Psoas muscle (tissue), 8 donors: ENCODE measurements around the gene NF1. TPM values are rescaled to one million over a fixed set of nuclear protein-coding genes. Genes with fewer than 3 reads are reported as not detected.

ENCODE experiments used
- ATAC-seq, 4 donors: fragments of 200-7000 bp; cut with Tn5 transposase; one replicate each; pipeline ENCODE4 v1.9.1; 2020; ENCODE audit warnings: moderate library complexity in 3 of 4, mild to moderate bottlenecking in 2 of 4
- DNase-seq, 2 donors: peaks; one replicate each; pipeline ENCODE4 v3.0.0-alpha.2; 2020
- H3K27ac ChIP-seq: fragments of 200-600 bp; one replicate; pipeline ENCODE4 v1.8.0; 2022
- H3K27me3 ChIP-seq, 3 donors: fragments of 200-600 bp in 1 of 3; one replicate each; pipeline versions ENCODE4 v1.6.1 to v1.8.0; 2013 to 2022; ENCODE audit warnings: low read length in 2 of 3, mild to moderate bottlenecking in 2 of 3, moderate library complexity in 1 of 3; ENCODE audit not compliant: insufficient read depth in 3 of 3
- H3K36me3 ChIP-seq, 2 donors: fragments of 200-600 bp in 1 of 2; one replicate each; pipeline versions ENCODE4 v1.6.1 to v1.8.0; 2013 to 2022; ENCODE audit warnings: low read depth in 1 of 2, mild to moderate bottlenecking in 1 of 2, moderate library complexity in 1 of 2; ENCODE audit not compliant: insufficient read depth in 1 of 2
- H3K4me1 ChIP-seq: fragments of 200-600 bp; one replicate; pipeline ENCODE4 v1.8.0; 2022
- H3K4me3 ChIP-seq: fragments of 200-600 bp; one replicate; pipeline ENCODE4 v1.8.0; 2022; ENCODE audit warnings: mild to moderate bottlenecking
- H3K9me3 ChIP-seq: fragments of 200-600 bp; one replicate; pipeline ENCODE4 v1.8.0; 2022
- WGBS, 3 donors: extraction: QIAGEN DNeasy Blood & Tissue Kit; methylation state at CpG; one replicate each; pipeline versions ENCODE4 v1.1.6 to v1.1.7; 2013; 5-methylcytosine and 5-hydroxymethylcytosine counted together
- intact Hi-C, 2 donors: fragments of 100-400 bp; cut with DNase I; formaldehyde crosslinking; loops; one replicate each; pipeline versions ENCODE4 v1.11.0 to v1.14.2; 2022
- polyA plus RNA-seq, 3 donors: library from polyadenylated mRNA; stranded (reverse); fragments of 200-250 nt; gene quantifications; one replicate each; pipeline ENCODE4 v1.2.3, GENCODE V29; 2013
- total RNA-seq, 4 donors: library from RNA; stranded (reverse); fragmentation: NEBNext Ultra II Directional in 2 of 4; extraction: Animal tissue kit (Norgen Biotek cat#: 25700) in 2 of 4; gene quantifications; one replicate each; pipeline versions ENCODE4 v1.2.1 to v1.2.4, GENCODE V29; 2021 to 2023
- TF ChIP-seq, protein P1 (sequence below): fragments of 200-600 bp; IDR thresholded peaks from one replicate; pipeline ENCODE4 v1.8.0; 2022; ENCODE audit warnings: antibody characterized with exemption
- donor health status: healthy with polysubstance abuse.
- donor health status: DM: no; HTN: no; CAD: no; lungs with moderate emphysema.
- donor health status: Bipolar disorder and iron deficiency.
- donor health status: healthy.
- donor health status: DM: yes; HTN: yes; CAD: no.
- donor health status: DM: no; HTN: no; CAD: no.
- donor health status: DM: no; HTN: no; CAD: no.
- donor health status: DM: yes; HTN: yes; CAD: no.

NF1 gene
- total and polyA plus RNA-seq, 7 donors = 3.5 to 35.5 (median 27.4) TPM

- 91 to 94% (median 93%) methylated on average over 10 of the region's 10 CpGs for WGBS, 3 donors
- TF ChIP-seq, protein P1, sequence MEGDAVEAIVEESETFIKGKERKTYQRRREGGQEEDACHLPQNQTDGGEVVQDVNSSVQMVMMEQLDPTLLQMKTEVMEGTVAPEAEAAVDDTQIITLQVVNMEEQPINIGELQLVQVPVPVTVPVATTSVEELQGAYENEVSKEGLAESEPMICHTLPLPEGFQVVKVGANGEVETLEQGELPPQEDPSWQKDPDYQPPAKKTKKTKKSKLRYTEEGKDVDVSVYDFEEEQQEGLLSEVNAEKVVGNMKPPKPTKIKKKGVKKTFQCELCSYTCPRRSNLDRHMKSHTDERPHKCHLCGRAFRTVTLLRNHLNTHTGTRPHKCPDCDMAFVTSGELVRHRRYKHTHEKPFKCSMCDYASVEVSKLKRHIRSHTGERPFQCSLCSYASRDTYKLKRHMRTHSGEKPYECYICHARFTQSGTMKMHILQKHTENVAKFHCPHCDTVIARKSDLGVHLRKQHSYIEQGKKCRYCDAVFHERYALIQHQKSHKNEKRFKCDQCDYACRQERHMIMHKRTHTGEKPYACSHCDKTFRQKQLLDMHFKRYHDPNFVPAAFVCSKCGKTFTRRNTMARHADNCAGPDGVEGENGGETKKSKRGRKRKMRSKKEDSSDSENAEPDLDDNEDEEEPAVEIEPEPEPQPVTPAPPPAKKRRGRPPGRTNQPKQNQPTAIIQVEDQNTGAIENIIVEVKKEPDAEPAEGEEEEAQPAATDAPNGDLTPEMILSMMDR = peak; percentile 42
- H3K4me1 ChIP-seq = no peaks in the 10 kb centered on the region
- ATAC-seq = no peak
- no peaks in the 10 kb centered on the region for H3K27me3 ChIP-seq
- intact Hi-C loops = no loop called here
- H3K4me3 ChIP-seq = no peak overlapping the region
- no peak overlapping the region for H3K27ac ChIP-seq
- no peaks in the 10 kb centered on the region for H3K9me3 ChIP-seq
- peaks cover 0 to 23% of the 10 kb centered on the region in 2 donors for H3K36me3 ChIP-seq
- no peak for DNase-seq
Observed at GRCh38 chr17:31373150-31374093, 278.6 kb downstream of the NF1 start.

DNA sequence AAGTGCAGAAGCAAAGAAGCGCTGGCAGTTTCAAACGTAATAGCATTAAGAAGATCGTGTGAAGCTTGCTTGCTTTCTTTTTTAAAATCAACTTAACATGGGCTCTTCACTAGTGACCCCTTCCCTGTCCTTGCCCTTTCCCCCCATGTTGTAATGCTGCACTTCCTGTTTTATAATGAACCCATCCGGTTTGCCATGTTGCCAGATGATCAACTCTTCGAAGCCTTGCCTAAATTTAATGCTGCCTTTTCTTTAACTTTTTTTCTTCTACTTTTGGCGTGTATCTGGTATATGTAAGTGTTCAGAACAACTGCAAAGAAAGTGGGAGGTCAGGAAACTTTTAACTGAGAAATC lies 279.3 kb downstream of the NF1 start:
- H3K36me3 ChIP-seq = peaks cover 0 to 29% of the 10 kb centered on the region in 2 donors

GRCh38 chr17:31374503-31374902 lies 279.7 kb downstream of the NF1 start:
- Histone ChIP-seq H3K9me3 (no peaks in the 10 kb centered on the region), H3K4me1 (no peaks in the 10 kb centered on the region), H3K4me3 (no peak overlapping the region), H3K36me3 (peaks cover 0 to 30% of the 10 kb centered on the region in 2 donors), H3K27me3 (no peaks in the 10 kb centered on the region), H3K27ac (no peak overlapping the region)
- DNase-seq (no peak), ATAC-seq (no peak)
- intact Hi-C loops = no loop called here
- TF ChIP-seq, protein P1 = no peak
- 93 to 99% (median 96%) methylated on average over 2 of the region's 2 CpGs for WGBS, 3 donors

More for the DNA sequence above, 279.3 kb downstream of the NF1 start:
- Histone ChIP-seq H3K9me3 (no peaks in the 10 kb centered on the region), H3K27me3 (no peaks in the 10 kb centered on the region), H3K4me3 (no peak overlapping the region), H3K27ac (no peak overlapping the region), H3K4me1 (no peaks in the 10 kb centered on the region)
- 77 to 79% (median 79%) methylated on average over 6 of the region's 6 CpGs for WGBS, 3 donors
- intact Hi-C loops = no loop called here
- ATAC-seq (no peak), DNase-seq (no peak)
- TF ChIP-seq, protein P1 = no peak

- Histone ChIP-seq H3K27me3 (no peaks in the 10 kb centered on the region), H3K27ac (no peak overlapping the region), H3K36me3 (peaks cover 0 to 24% of the 10 kb centered on the region in 2 donors), H3K4me1 (no peaks in the 10 kb centered on the region), H3K9me3 (no peaks in the 10 kb centered on the region), H3K4me3 (no peak overlapping the region)
- intact Hi-C loops = no loop called here
- no peak for DNase-seq
- TF ChIP-seq, protein P1 = no peak
- no peak for ATAC-seq
Observed at GRCh38 chr17:31378638-31379037, 283.9 kb downstream of the NF1 start.
